PC-9 (cell line): ENCODE results near the gene NPHP4. TPM values are rescaled to one million over a fixed set of nuclear protein-coding genes. Genes with fewer than 3 reads are reported as not detected.
"Not testable (repeated sequence)": the region's sequence is repeated elsewhere in the genome, so short reads cannot be mapped to it uniquely, and the experiment has no call there.

Experiments used
- BruUV-seq: library from RNA; stranded (reverse); fragments of 400-500 nt; replicated peaks from 2 replicates; lab custom pipeline; 2021; lab: Mats Ljungman, UMichigan
- CTCF ChIA-PET: fragments of 300-600 bp; sonication (Branson Sonifier 250); formaldehyde crosslinking; loops from one replicate; lab custom pipeline; 2022; ENCODE audit warnings: antibody characterized with exemption; lab: Charles Lee
- POLR2A ChIA-PET: fragments of 300-600 bp; sonication (Branson Sonifier 250); formaldehyde crosslinking; loops from one replicate; lab custom pipeline; 2022; ENCODE audit warnings: antibody characterized with exemption; ENCODE audit not compliant: unreplicated experiment; lab: Charles Lee
- DNase-seq, 2 experiments: peaks; one replicate each; pipeline versions ENCODE4 v3.0.0 to v3.0.0-alpha.2; 2015 to 2022; ENCODE audit warnings: mixed read lengths in 1 of 2
- H2AFZ ChIP-seq: fragments of 200-600 bp; sonication (generic); 2 replicates; pipeline ENCODE4 v1.8.1; 2017; ENCODE audit warnings: antibody characterized with exemption
- H3F3A ChIP-seq: fragments of 200-600 bp; sonication (generic); 2 replicates; pipeline ENCODE4 v1.8.1; 2017; ENCODE audit warnings: antibody characterized with exemption, mild to moderate bottlenecking, low read depth; ENCODE audit not compliant: insufficient read depth
- H3K27ac ChIP-seq: fragments of 200-600 bp; sonication (generic); 2 replicates; pipeline ENCODE4 v1.6.1; 2016; ENCODE audit warnings: mixed run types
- H3K27me3 ChIP-seq: fragments of 200-600 bp; sonication (generic); 2 replicates; pipeline ENCODE4 v1.6.1; 2016; ENCODE audit warnings: low read depth, mixed run types; ENCODE audit not compliant: insufficient read depth
- H3K36me3 ChIP-seq: fragments of 200-600 bp; sonication (generic); 2 replicates; pipeline ENCODE4 v1.6.1; 2016; ENCODE audit warnings: low read depth, mixed run types
- H3K4me1 ChIP-seq: fragments of 200-600 bp; sonication (generic); replicated peaks from 2 replicates; pipeline ENCODE4 v1.6.1; 2016; ENCODE audit warnings: mixed run types; ENCODE audit not compliant: insufficient read depth
- H3K4me2 ChIP-seq: fragments of 200-600 bp; sonication (generic); 2 replicates; pipeline ENCODE4 v1.6.1; 2017; ENCODE audit warnings: mixed run types
- H3K4me3 ChIP-seq: fragments of 200-600 bp; sonication (generic); 2 replicates; pipeline ENCODE4 v1.6.1; 2016; ENCODE audit warnings: mixed run types
- H3K79me2 ChIP-seq: fragments of 200-600 bp; sonication (generic); 2 replicates; pipeline ENCODE4 v1.6.1; 2017; ENCODE audit warnings: low read depth, mixed run types
- H3K9me2 ChIP-seq: fragments of 200-600 bp; sonication (generic); 2 replicates; pipeline ENCODE4 v1.8.1; 2017; ENCODE audit warnings: mild to moderate bottlenecking; ENCODE audit not compliant: insufficient read depth
- H3K9me3 ChIP-seq: fragments of 200-600 bp; sonication (generic); 2 replicates; pipeline ENCODE4 v1.8.1; 2016; ENCODE audit warnings: low read depth; ENCODE audit not compliant: insufficient read depth
- H4K20me1 ChIP-seq: fragments of 200-600 bp; sonication (generic); 2 replicates; pipeline ENCODE4 v1.8.1; 2017; ENCODE audit not compliant: insufficient read depth
- CTCF ChIP-seq: fragments of 200-600 bp; sonication (generic); conservative IDR thresholded peaks from 2 replicates; pipeline ENCODE4 v1.6.1; 2017; ENCODE audit warnings: mixed run types, antibody characterized with exemption, mild to moderate bottlenecking, moderate library complexity
- EZH2 ChIP-seq: fragments of 200-600 bp; sonication (generic); IDR thresholded peaks from 2 replicates; pipeline ENCODE4 v1.8.0; 2017; ENCODE audit warnings: antibody characterized with exemption, low read depth
- intact Hi-C: fragments of 100-400 bp; cut with micrococcal nuclease; formaldehyde crosslinking; loops from one replicate; pipeline ENCODE4 v1.10.0; 2022; ENCODE audit not compliant: unreplicated experiment
- total RNA-seq: library from RNA; stranded (reverse); gene quantifications from 2 replicates; pipeline ENCODE4 v1.2.3, GENCODE V29; 2021

The NPHP4 gene
- total RNA-seq, 1 experiment from 2014 or later = 17.9 TPM

GRCh38 chr1:5928714-5929400, 63.4 kb downstream of the NPHP4 start:
- no peaks in the 10 kb centered on the region for H4K20me1 ChIP-seq
- no peak overlapping the region for H3K27ac ChIP-seq
- H3K4me2 ChIP-seq = no peak overlapping the region
- no peaks in the 10 kb centered on the region for H3K36me3 ChIP-seq
- ChIA-PET CTCF (interaction anchor here (0.6 kb wide), 1 partner anchor 100 kb away, joined by 13 read pairs; no protein-coding TSS in a partner anchor), POLR2A (no interaction called here)
- TF ChIP-seq EZH2 = no peak
- no peak for TF ChIP-seq CTCF
- no peaks in the 10 kb centered on the region for H3K4me1 ChIP-seq
- H3K27me3 ChIP-seq = no peaks in the 10 kb centered on the region
- BruUV-seq = no TSS peak
- no peaks in the 10 kb centered on the region for H3K9me2 ChIP-seq
- no peak overlapping the region for H3K4me3 ChIP-seq
- no peaks in the 10 kb centered on the region for H3K79me2 ChIP-seq
- no peaks in the 10 kb centered on the region for H3K9me3 ChIP-seq
- intact Hi-C loops = no loop called here
- no peak overlapping the region for H2AFZ ChIP-seq
- H3F3A ChIP-seq = no peaks in the 10 kb centered on the region
- DNase-seq = no peak

- H3K27ac ChIP-seq = no peak overlapping the region
- intact Hi-C loops = no loop called here
- no peak overlapping the region for H2AFZ ChIP-seq
- H3K79me2 ChIP-seq = no peaks in the 10 kb centered on the region
- no peaks in the 10 kb centered on the region for H3K9me3 ChIP-seq
- no peaks in the 10 kb centered on the region for H3F3A ChIP-seq
- BruUV-seq = no TSS peak
- H3K4me3 ChIP-seq = no peak overlapping the region
- CTCF ChIA-PET = no interaction called here
- no peak overlapping the region for H3K4me2 ChIP-seq
- H3K9me2 ChIP-seq = no peaks in the 10 kb centered on the region
- no peaks in the 10 kb centered on the region for H4K20me1 ChIP-seq
- H3K36me3 ChIP-seq = no peaks in the 10 kb centered on the region
- H3K27me3 ChIP-seq = no peaks in the 10 kb centered on the region
- TF ChIP-seq EZH2 = no peak
- no peak for TF ChIP-seq CTCF
- no peaks in the 10 kb centered on the region for H3K4me1 ChIP-seq
- POLR2A ChIA-PET = no interaction called here
- no peak for DNase-seq
Measured at GRCh38 chr1:5927506-5928370, 64.5 kb downstream of the NPHP4 start.

GRCh38 chr1:5926686-5927435, 65.4 kb downstream of the NPHP4 start:
- Histone ChIP-seq H3K9me2 (no peaks in the 10 kb centered on the region), H3K27ac (no peak overlapping the region), H3K4me1 (no peaks in the 10 kb centered on the region), H3F3A (no peaks in the 10 kb centered on the region), H4K20me1 (no peaks in the 10 kb centered on the region), H3K79me2 (no peaks in the 10 kb centered on the region), H3K4me2 (no peak overlapping the region), H3K27me3 (no peaks in the 10 kb centered on the region), H3K36me3 (no peaks in the 10 kb centered on the region), H3K9me3 (no peaks in the 10 kb centered on the region), H2AFZ (no peak overlapping the region), H3K4me3 (no peak overlapping the region)
- no peak for TF ChIP-seq CTCF
- TF ChIP-seq EZH2 = no peak
- BruUV-seq = no TSS peak
- intact Hi-C loops = no loop called here
- POLR2A ChIA-PET = no interaction called here
- CTCF ChIA-PET = no interaction called here
- no peak for DNase-seq

- H3F3A ChIP-seq, H3K79me2 ChIP-seq, H3K36me3 ChIP-seq, H3K4me3 ChIP-seq, H3K4me2 ChIP-seq, H3K9me3 ChIP-seq, H3K4me1 ChIP-seq, CTCF ChIA-PET, H3K27ac ChIP-seq, intact Hi-C loops, H2AFZ ChIP-seq, BruUV-seq, H4K20me1 ChIP-seq, DNase-seq, POLR2A ChIA-PET, H3K9me2 ChIP-seq, H3K27me3 ChIP-seq: not testable (repeated sequence)
Measured at GRCh38 chr1:5922700-5923330, 69.4 kb downstream of the NPHP4 start.
